Fibroblast of lung (primary cell): ENCODE data around the gene CENPX. TPM values are rescaled to one million over a fixed set of nuclear protein-coding genes. Genes with fewer than 3 reads are reported as not detected.
A peak's percentile ranks its signal among the peaks of the same experiment; 100 is the strongest.

Experiments used
- DNase-seq, 2 donors: peaks; one replicate each; pipeline versions ENCODE4 v3.0.0 to v3.0.0-alpha.2; 2010; ENCODE audit warnings: low read depth in 2 of 2
- H2AFZ ChIP-seq: 2 replicates; pipeline ENCODE4 v1.5.1; 2012; ENCODE audit warnings: low read length, control low read depth, inconsistent platforms
- H3K27ac ChIP-seq: 2 replicates; pipeline ENCODE4 v1.5.1; 2011; ENCODE audit warnings: low read length, control low read depth; ENCODE audit not compliant: insufficient read depth
- H3K27me3 ChIP-seq: 2 replicates; pipeline ENCODE4 v1.5.1; 2011; ENCODE audit warnings: mild to moderate bottlenecking, low read length; ENCODE audit not compliant: control insufficient read depth, insufficient read depth
- H3K36me3 ChIP-seq: 2 replicates; pipeline ENCODE4 v1.5.1; 2011; ENCODE audit warnings: low read length; ENCODE audit not compliant: control insufficient read depth, insufficient read depth
- H3K4me1 ChIP-seq: 2 replicates; pipeline ENCODE4 v1.5.1; 2011; ENCODE audit warnings: low read length; ENCODE audit not compliant: control insufficient read depth, insufficient read depth; ENCODE audit errors: extremely low read depth
- H3K4me2 ChIP-seq: 2 replicates; pipeline ENCODE4 v1.5.1; 2011; ENCODE audit warnings: low read length, control low read depth; ENCODE audit not compliant: insufficient read depth; ENCODE audit errors: extremely low read depth
- H3K4me3 ChIP-seq, 4 experiments: fragments of 200-600 bp in 1 of 4; sonication (generic) in 1 of 4; replicated peaks in 1 of 4; 2 replicates each; pipeline ENCODE4 v1.5.1; 2011 to 2016; ENCODE audit warnings: low read length in 4 of 4, low read depth in 3 of 4, mild to moderate bottlenecking in 3 of 4, control low read depth in 2 of 4, inconsistent platforms in 1 of 4, mixed read lengths in 1 of 4; ENCODE audit not compliant: insufficient read depth in 1 of 4; ENCODE audit errors: control extremely low read depth in 1 of 4
- H3K79me2 ChIP-seq: 2 replicates; pipeline ENCODE4 v1.5.1; 2012; ENCODE audit warnings: mild to moderate bottlenecking, low read length, inconsistent platforms; ENCODE audit not compliant: control insufficient read depth, insufficient read depth
- H3K9ac ChIP-seq: 2 replicates; pipeline ENCODE4 v1.5.1; 2011; ENCODE audit warnings: mild to moderate bottlenecking, low read length, control low read depth; ENCODE audit not compliant: insufficient read depth
- H3K9me3 ChIP-seq: 2 replicates; pipeline ENCODE4 v1.5.1; 2012; ENCODE audit warnings: low read depth, low read length; ENCODE audit not compliant: control insufficient read depth, insufficient read depth
- H4K20me1 ChIP-seq: 2 replicates; pipeline ENCODE4 v1.5.1; 2011; ENCODE audit warnings: low read length; ENCODE audit not compliant: control insufficient read depth, insufficient read depth; ENCODE audit errors: extremely low read depth
- CTCF ChIP-seq, 2 donors: IDR thresholded peaks in 1 of 2; conservative IDR thresholded peaks in 1 of 2; 1 replicate in 1 of 2; 2 replicates in 1 of 2; pipeline ENCODE4 v1.5.1; 2011 to 2012; ENCODE audit warnings: low read length in 2 of 2, control low read depth in 1 of 2, inconsistent platforms in 1 of 2, low read depth in 1 of 2, mild to moderate bottlenecking in 1 of 2
- EZH2 ChIP-seq: IDR thresholded peaks from 2 replicates; pipeline ENCODE4 v1.5.1; 2012; ENCODE audit warnings: low read length, control low read depth, mild to moderate bottlenecking; ENCODE audit errors: missing control alignments
- polyA plus RNA-seq, 2 donors: library from polyadenylated mRNA; depleted of rRNA in 1 of 2; stranded (reverse) in 1 of 2; unstranded in 1 of 2; fragments of >200 nt; gene quantifications; 2 replicates each; pipeline ENCODE4 v1.2.1, GENCODE V29; 2011 to 2012; ENCODE audit warnings: missing spikeins in 1 of 2
- total RNA-seq: library from RNA; depleted of rRNA; stranded (reverse); fragments of >200 nt; gene quantifications from 2 replicates; pipeline ENCODE4 v1.2.1, GENCODE V29; 2014

CENPX gene
- total and polyA plus RNA-seq, 2 donors (not counting 1 experiment from before 2014, with no cell fraction given), result 29.2 to 30.4 TPM

- peak; percentile 89 to 96 for DNase-seq
- H3K4me2 ChIP-seq, result peak overlapping the region; percentile 57
- no peak overlapping the region for H3K4me3 ChIP-seq
- H3K79me2 ChIP-seq, result no peaks in the 10 kb centered on the region
- H3K4me1 ChIP-seq, result peaks cover 30% of the 10 kb centered on the region
- no peak overlapping the region for H3K9ac ChIP-seq
- no peaks in the 10 kb centered on the region for H4K20me1 ChIP-seq
- H3K27me3 ChIP-seq, result no peaks in the 10 kb centered on the region
- TF ChIP-seq CTCF (conservative IDR thresholded peaks at IDR 0.05 in 1 of 2, IDR thresholded peaks at IDR 0.05 in 1 of 2; ENCODE audit: low read depth in 1 of 2, low read length in 2 of 2) (no peak), EZH2 (no peak)
- no peak overlapping the region for H2AFZ ChIP-seq
- H3K27ac ChIP-seq, result peak overlapping the region; percentile 66
- H3K9me3 ChIP-seq, result no peaks in the 10 kb centered on the region
- no peaks in the 10 kb centered on the region for H3K36me3 ChIP-seq
Observed at GRCh38 chr17:82003411-82004381, 19.0 kb downstream of the CENPX start.

GRCh38 chr17:82001571-82002056, 21.1 kb downstream of the CENPX start:
- Histone ChIP-seq H3K36me3 (peaks cover 2% of the 10 kb centered on the region), H3K4me2 (no peak overlapping the region), H4K20me1 (no peaks in the 10 kb centered on the region)

More at GRCh38 chr17:82001571-82002056, 21.1 kb downstream of the CENPX start:
- TF ChIP-seq CTCF (conservative IDR thresholded peaks at IDR 0.05 in 1 of 2, IDR thresholded peaks at IDR 0.05 in 1 of 2; ENCODE audit: low read depth in 1 of 2, low read length in 2 of 2) (no peak), EZH2 (no peak)
- H3K79me2 ChIP-seq, result no peaks in the 10 kb centered on the region
- H3K9ac ChIP-seq, result no peak overlapping the region
- H3K4me3 ChIP-seq, result no peak overlapping the region
- peaks cover 27% of the 10 kb centered on the region for H3K4me1 ChIP-seq
- no peak overlapping the region for H2AFZ ChIP-seq
- H3K27ac ChIP-seq, result no peak overlapping the region
- H3K9me3 ChIP-seq, result no peaks in the 10 kb centered on the region
- no peaks in the 10 kb centered on the region for H3K27me3 ChIP-seq
- no peak for DNase-seq
